CD4-positive, CD25-positive, alpha-beta regulatory T cell (primary cell): ENCODE measurements around the gene SPRR3. TPM values are rescaled to one million over a fixed set of nuclear protein-coding genes. Genes with fewer than 3 reads are reported as not detected.
"Not testable (repeated sequence)": the region's sequence is repeated elsewhere in the genome, so short reads cannot be mapped to it uniquely, and the experiment has no call there.

Experiments
- ATAC-seq, 2 donors: fragments of 150-1000 bp; cut with Tn5 transposase; one replicate each; pipeline ENCODE4 v1.10.0; 2021; ENCODE audit warnings: low read depth in 2 of 2, moderate number of reproducible peaks in 2 of 2, moderate library complexity in 1 of 2
- DNase-seq, 3 donors: peaks; one replicate each; pipeline versions ENCODE4 v3.0.0 to v3.0.0-alpha.2; 2012 to 2022; ENCODE audit warnings: mixed read lengths in 1 of 3
- H3K27ac ChIP-seq: one replicate; pipeline ENCODE4 v1.7.0; 2013; ENCODE audit warnings: mild to moderate bottlenecking, low read length; ENCODE audit not compliant: insufficient read depth, poor library complexity, severe bottlenecking
- H3K27me3 ChIP-seq: one replicate; pipeline ENCODE4 v1.7.0; 2013; ENCODE audit warnings: low read length; ENCODE audit not compliant: control insufficient read depth, insufficient read depth
- H3K36me3 ChIP-seq: one replicate; pipeline ENCODE4 v1.7.0; 2013; ENCODE audit warnings: mild to moderate bottlenecking, low read length, moderate library complexity; ENCODE audit not compliant: control insufficient read depth, insufficient read depth
- H3K4me1 ChIP-seq: 2 replicates; pipeline ENCODE4 v1.7.0; 2013; ENCODE audit warnings: mild to moderate bottlenecking, low read length; ENCODE audit not compliant: insufficient read depth, control insufficient read depth, poor library complexity, severe bottlenecking
- H3K4me3 ChIP-seq: one replicate; pipeline ENCODE4 v1.7.0; 2013; ENCODE audit warnings: low read depth, mild to moderate bottlenecking, low read length, moderate library complexity
- H3K9me3 ChIP-seq, 2 experiments: 1 replicate in 1 of 2; 2 replicates in 1 of 2; pipeline ENCODE4 v1.7.0; 2013; ENCODE audit warnings: low read length in 2 of 2, mild to moderate bottlenecking in 1 of 2, moderate library complexity in 1 of 2; ENCODE audit not compliant: control insufficient read depth in 2 of 2
- H3K27ac Mint-ChIP-seq, 3 donors: one replicate each; pipeline ENCODE4 v1.8.0; 2020 to 2022; ENCODE audit warnings: mild to moderate bottlenecking in 3 of 3, mixed read lengths in 3 of 3, moderate library complexity in 2 of 3
- H3K27me3 Mint-ChIP-seq: one replicate; pipeline ENCODE4 v1.8.0; 2022; ENCODE audit warnings: mild to moderate bottlenecking, mixed read lengths
- H3K36me3 Mint-ChIP-seq: one replicate; pipeline ENCODE4 v1.8.0; 2020; ENCODE audit warnings: mixed read lengths
- H3K4me1 Mint-ChIP-seq, 4 donors: one replicate each; pipeline ENCODE4 v1.8.0; 2020 to 2022; ENCODE audit warnings: mixed read lengths in 4 of 4, mild to moderate bottlenecking in 1 of 4
- H3K4me3 Mint-ChIP-seq, 4 donors: one replicate each; pipeline ENCODE4 v1.8.0; 2020 to 2022; ENCODE audit warnings: mild to moderate bottlenecking in 4 of 4, mixed read lengths in 4 of 4, moderate library complexity in 3 of 4
- H3K9me3 Mint-ChIP-seq, 7 donors: one replicate each; pipeline ENCODE4 v1.8.0; 2020 to 2022; ENCODE audit warnings: mixed read lengths in 7 of 7, mild to moderate bottlenecking in 3 of 7, moderate library complexity in 2 of 7
- polyA plus RNA-seq, 4 donors: library from polyadenylated mRNA; unstranded; fragments of 300-500 nt; fragmentation: Illumina TruSeq; gene quantifications; one replicate each; pipeline ENCODE4 v1.2.3, GENCODE V29; 2021
- total RNA-seq: library from RNA; stranded (reverse); gene quantifications from one replicate; pipeline ENCODE4 v1.2.3, GENCODE V29; 2022

The SPRR3 gene
- total and polyA plus RNA-seq, 5 donors from 2014 or later = not detected

DNA sequence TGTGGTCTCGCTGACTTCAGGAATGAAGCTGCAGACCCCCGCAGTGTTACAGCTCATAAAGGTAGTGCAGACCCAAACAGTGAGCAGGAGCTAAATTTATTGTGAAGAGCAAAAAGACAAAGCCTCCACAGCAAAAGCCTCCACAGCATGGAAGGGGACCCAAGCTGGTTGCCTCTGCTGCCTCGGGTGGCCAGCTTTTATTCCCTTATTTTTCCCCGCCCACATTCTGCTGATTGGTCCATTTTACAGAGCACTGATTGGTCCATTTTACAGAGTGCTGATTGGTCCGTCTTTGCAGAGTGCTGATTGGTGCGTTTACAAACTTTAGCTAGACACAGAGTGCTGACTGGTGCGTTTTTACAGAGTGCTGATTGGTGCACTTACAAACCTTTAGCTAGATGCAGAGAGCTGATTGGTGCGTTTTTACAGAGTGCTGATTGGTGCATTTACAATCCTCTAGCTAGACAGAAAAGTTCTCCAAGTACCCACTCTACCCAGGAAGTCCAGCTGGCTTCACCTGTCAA is 9.7 kb downstream of the SPRR3 start:
- not testable (repeated sequence) for H3K4me3 ChIP-seq, H3K27me3 ChIP-seq, H3K4me3 Mint-ChIP-seq, H3K4me1 Mint-ChIP-seq, H3K36me3 ChIP-seq, H3K27ac ChIP-seq, H3K9me3 Mint-ChIP-seq, ATAC-seq, H3K9me3 ChIP-seq, H3K4me1 ChIP-seq, DNase-seq, H3K27ac Mint-ChIP-seq, H3K36me3 Mint-ChIP-seq
- H3K27me3 Mint-ChIP-seq = peaks cover 20% of the 10 kb centered on the region

DNA sequence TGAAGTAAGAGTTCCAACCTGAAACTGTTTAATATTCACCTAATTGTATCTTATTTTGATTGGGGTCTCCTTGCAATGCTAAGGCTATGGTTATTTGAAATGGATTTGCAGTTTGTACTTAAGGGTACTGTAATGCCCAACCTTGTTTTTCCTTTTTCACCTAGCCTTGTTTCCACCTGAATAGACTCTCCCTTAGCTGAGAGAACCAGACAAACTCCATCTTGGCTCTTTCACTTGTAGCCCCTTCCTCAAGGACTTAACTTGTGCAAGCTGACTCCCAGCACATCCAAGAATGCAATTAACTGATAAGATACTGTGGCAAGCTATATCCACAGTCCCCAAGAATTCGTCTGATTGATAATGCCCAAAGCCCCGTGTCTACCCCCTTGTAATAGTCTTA is 20.3 kb downstream of the SPRR3 start:
- H3K4me3 Mint-ChIP-seq, H3K36me3 Mint-ChIP-seq, H3K27ac ChIP-seq, H3K27me3 ChIP-seq, H3K9me3 ChIP-seq, DNase-seq, H3K4me1 ChIP-seq, ATAC-seq, H3K9me3 Mint-ChIP-seq, H3K27ac Mint-ChIP-seq, H3K36me3 ChIP-seq, H3K4me1 Mint-ChIP-seq, H3K4me3 ChIP-seq: not testable (repeated sequence)
- peaks cover 15% of the 10 kb centered on the region for H3K27me3 Mint-ChIP-seq

DNA sequence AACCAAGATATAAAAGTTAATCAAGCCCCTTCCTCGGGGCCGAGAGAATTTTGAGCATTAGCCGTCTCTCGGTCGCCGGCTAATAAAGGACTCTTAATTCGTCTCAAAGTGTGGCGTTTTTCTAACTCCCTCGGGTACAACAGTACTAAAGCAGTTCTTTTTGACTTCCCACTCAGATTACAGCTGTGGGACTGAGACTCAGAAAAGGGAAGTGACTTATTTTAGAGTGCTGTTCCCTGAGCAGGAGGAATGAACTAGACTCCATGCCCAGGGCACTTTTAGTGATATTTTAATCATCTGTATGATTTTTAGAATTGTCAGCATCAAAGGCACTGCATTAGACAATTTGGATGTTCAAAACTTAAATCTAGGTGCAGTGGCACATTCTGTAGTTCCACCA is 20.8 kb downstream of the SPRR3 start:
- H3K27me3 Mint-ChIP-seq = peaks cover 15% of the 10 kb centered on the region
- H3K27me3 ChIP-seq, H3K4me1 Mint-ChIP-seq, H3K4me3 ChIP-seq, ATAC-seq, H3K9me3 ChIP-seq, H3K36me3 Mint-ChIP-seq, H3K4me3 Mint-ChIP-seq, H3K4me1 ChIP-seq, H3K36me3 ChIP-seq, H3K27ac Mint-ChIP-seq, H3K27ac ChIP-seq, DNase-seq, H3K9me3 Mint-ChIP-seq: not testable (repeated sequence)

DNA sequence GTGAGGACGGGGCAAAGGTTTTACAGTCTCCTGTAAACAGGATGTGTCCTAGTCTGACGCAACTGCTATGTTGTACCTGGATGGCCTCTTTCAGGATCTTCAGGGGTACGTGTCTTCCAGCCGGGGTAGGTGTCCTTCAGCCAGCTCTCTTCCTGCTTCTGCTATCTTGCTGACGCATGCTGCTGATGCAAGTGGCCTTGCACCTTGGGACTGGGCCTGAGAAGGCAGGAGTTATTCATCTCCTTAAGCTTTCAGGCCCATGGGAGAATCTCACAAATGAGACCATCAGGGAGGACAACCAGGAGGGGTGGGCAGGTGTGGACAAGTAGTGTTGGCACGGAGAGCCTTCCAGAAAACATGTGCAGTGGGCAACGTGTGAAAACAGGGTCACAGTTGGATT is 21.6 kb downstream of the SPRR3 start:
- ATAC-seq = no peak

DNA sequence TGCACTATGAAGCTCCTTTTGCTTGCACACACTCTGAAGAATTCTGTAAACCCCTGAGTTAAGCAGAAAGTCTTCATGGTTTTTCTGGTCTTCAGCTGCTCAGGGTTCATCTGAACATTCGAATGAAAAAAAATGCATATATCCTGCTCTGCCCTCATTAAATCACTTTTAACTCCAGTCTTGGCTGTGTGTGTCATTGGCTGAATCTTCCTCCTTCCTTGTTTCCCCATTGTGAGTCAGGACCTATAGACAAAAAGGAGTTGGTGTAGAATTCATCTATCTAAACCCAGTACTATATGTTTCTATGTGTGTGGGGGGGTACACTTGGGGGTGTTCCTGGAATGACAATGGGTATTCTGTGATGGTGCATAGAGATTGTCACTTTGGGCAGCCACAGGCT is 22.9 kb downstream of the SPRR3 start:
- Histone ChIP-seq H3K4me1 (no peaks in the 10 kb centered on the region), H3K4me3 (no peak overlapping the region), H3K36me3 (no peaks in the 10 kb centered on the region), H3K9me3 (no peaks in the 10 kb centered on the region), H3K27me3 (peaks cover 1% of the 10 kb centered on the region), H3K27ac (no peak overlapping the region)
- Mint-ChIP-seq H3K9me3 (peaks cover 0 to 6% (median 3%) of the 10 kb centered on the region in 7 donors), H3K27me3 (peaks cover 20% of the 10 kb centered on the region), H3K4me1 (no peaks in the 10 kb centered on the region), H3K36me3 (no peaks in the 10 kb centered on the region), H3K4me3 (no peak overlapping the region), H3K27ac (no peak overlapping the region)
- ATAC-seq = no peak
- DNase-seq = no peak

More for the DNA sequence above, 21.6 kb downstream of the SPRR3 start:
- Mint-ChIP-seq H3K4me3 (no peak overlapping the region), H3K27me3 (peaks cover 17% of the 10 kb centered on the region), H3K27ac (no peak overlapping the region), H3K9me3 (peaks cover 0 to 6% (median 0%) of the 10 kb centered on the region in 7 donors), H3K4me1 (no peaks in the 10 kb centered on the region), H3K36me3 (no peaks in the 10 kb centered on the region)
- Histone ChIP-seq H3K4me3 (no peak overlapping the region), H3K4me1 (no peaks in the 10 kb centered on the region), H3K27me3 (peaks cover 1% of the 10 kb centered on the region), H3K27ac (no peak overlapping the region), H3K9me3 (no peaks in the 10 kb centered on the region), H3K36me3 (no peaks in the 10 kb centered on the region)
- DNase-seq = no peak

DNA sequence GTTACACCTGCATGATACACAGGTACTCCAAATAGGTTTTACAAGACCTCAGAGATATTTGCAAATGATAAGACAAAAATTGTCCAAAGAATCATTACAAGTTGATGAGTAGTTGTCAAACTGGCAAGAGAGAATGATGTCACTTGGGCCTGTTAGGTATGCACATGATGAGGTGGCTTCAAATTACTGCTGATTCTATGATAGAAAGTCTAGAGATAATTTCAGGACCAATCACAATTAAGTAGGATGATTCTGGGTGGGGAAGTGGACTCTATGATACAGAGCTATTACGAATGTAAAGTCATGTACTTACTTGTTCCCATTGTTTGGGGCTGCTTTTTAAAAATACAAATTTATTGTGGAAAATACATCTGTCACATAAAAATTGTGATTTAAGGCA is 24.2 kb downstream of the SPRR3 start:
- no peak overlapping the region for H3K4me3 ChIP-seq
- H3K27ac ChIP-seq = no peak overlapping the region
- no peak for DNase-seq
- ATAC-seq = no peak
- H3K4me1 Mint-ChIP-seq = no peaks in the 10 kb centered on the region
- H3K27ac Mint-ChIP-seq = no peak overlapping the region
- peaks cover 1% of the 10 kb centered on the region for H3K27me3 ChIP-seq
- H3K9me3 ChIP-seq = no peaks in the 10 kb centered on the region
- H3K36me3 ChIP-seq = no peaks in the 10 kb centered on the region
- H3K4me3 Mint-ChIP-seq = no peak overlapping the region
- no peaks in the 10 kb centered on the region for H3K36me3 Mint-ChIP-seq
- peaks cover 0 to 6% (median 3%) of the 10 kb centered on the region in 7 donors for H3K9me3 Mint-ChIP-seq
- no peaks in the 10 kb centered on the region for H3K4me1 ChIP-seq
- H3K27me3 Mint-ChIP-seq = peaks cover 20% of the 10 kb centered on the region

DNA sequence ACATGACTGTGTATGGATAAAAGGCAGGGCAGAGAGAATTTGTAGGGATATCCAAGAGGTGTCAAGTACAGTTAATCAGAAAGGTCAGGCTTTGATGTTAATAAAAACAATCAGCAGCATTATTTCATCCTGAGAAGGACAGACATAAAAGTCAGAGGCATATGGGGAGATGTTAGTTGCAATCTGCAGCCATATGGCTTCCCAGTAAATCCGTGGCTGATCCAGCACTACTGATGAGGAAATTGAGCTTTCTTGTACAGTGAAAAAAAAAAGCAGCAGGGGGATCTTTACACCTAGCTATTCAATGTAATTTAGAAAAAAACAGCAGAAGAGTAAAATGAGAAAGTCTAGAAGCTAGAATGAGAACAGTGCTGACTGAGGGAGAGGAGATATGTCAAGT is 27.2 kb downstream of the SPRR3 start:
- Histone ChIP-seq H3K27ac (no peak overlapping the region), H3K36me3 (no peaks in the 10 kb centered on the region), H3K4me1 (no peaks in the 10 kb centered on the region), H3K27me3 (peaks cover 1% of the 10 kb centered on the region), H3K9me3 (no peaks in the 10 kb centered on the region), H3K4me3 (no peak overlapping the region)
- Mint-ChIP-seq H3K9me3 (peaks cover 0 to 5% (median 2%) of the 10 kb centered on the region in 7 donors), H3K4me1 (no peaks in the 10 kb centered on the region), H3K36me3 (no peaks in the 10 kb centered on the region), H3K27me3 (peaks cover 14% of the 10 kb centered on the region), H3K4me3 (no peak overlapping the region), H3K27ac (no peak overlapping the region)
- DNase-seq = no peak
- no peak for ATAC-seq

DNA sequence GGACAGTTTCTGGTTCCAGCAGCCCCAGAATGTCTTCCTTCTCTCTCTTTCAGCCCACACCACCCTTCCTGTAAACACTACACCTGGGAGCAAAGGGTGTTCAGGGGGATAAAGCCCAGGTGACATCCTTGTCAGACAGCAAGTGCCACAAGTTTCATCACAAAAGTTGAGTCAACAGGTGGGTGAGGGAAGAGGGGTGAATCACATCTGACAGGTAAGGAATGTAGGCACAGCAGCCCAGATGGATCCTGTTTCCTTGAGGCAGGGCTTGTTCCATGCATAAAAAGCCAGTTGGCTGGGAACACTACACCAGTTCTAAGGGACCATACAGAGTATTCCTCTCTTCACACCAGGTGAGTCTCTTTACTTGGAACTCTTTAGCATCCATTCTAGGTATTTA is 29.3 kb downstream of the SPRR3 start, which contains the start of gene SPRR1B:
Gene SPRR1B (plus strand): TSS at position 309 of the 400 bp plus-strand sequence. CDS start 1,143 bp downstream, outside the sequence.
- H3K9me3 Mint-ChIP-seq = peaks cover 0 to 5% (median 0%) of the 10 kb centered on the region in 7 donors
- H3K4me1 Mint-ChIP-seq = no peaks in the 10 kb centered on the region
- Histone ChIP-seq H3K4me3 (no peak within 1 kb of the TSS), H3K36me3 (no peaks in the 10 kb centered on the region), H3K9me3 (no peaks in the 10 kb centered on the region), H3K27ac (no peak within 1 kb of the TSS), H3K4me1 (no peaks in the 10 kb centered on the region), H3K27me3 (peaks cover 1% of the 10 kb centered on the region)
- H3K27ac Mint-ChIP-seq = no peak within 1 kb of the TSS
- H3K27me3 Mint-ChIP-seq = peaks cover 6% of the 10 kb centered on the region
- DNase-seq (no peak), ATAC-seq (no peak)
- no peak within 1 kb of the TSS for H3K4me3 Mint-ChIP-seq
- no peaks in the 10 kb centered on the region for H3K36me3 Mint-ChIP-seq
